Caco-2 (cell line): ENCODE measurements around the gene GUCY1A1. TPM values are rescaled to one million over a fixed set of nuclear protein-coding genes. Genes with fewer than 3 reads are reported as not detected.

ENCODE experiments used
- BruUV-seq: library from RNA; stranded (reverse); fragments of 400-500 nt; replicated peaks from 2 replicates; lab custom pipeline; 2021; lab: Mats Ljungman, UMichigan
- CTCF ChIA-PET: fragments of 300-600 bp; sonication (Branson Sonifier 250); formaldehyde crosslinking; loops from one replicate; lab custom pipeline; 2022; ENCODE audit warnings: antibody characterized with exemption; lab: Charles Lee
- POLR2A ChIA-PET: fragments of 300-600 bp; sonication (Branson Sonifier 250); formaldehyde crosslinking; loops from one replicate; lab custom pipeline; 2022; ENCODE audit warnings: antibody characterized with exemption; lab: Charles Lee
- DNase-seq, 2 experiments: peaks; one replicate each; pipeline versions ENCODE4 v3.0.0 to v3.0.0-alpha.2; 2020 to 2022
- H3K27me3 ChIP-seq: replicated peaks from 2 replicates; pipeline ENCODE4 v1.6.0; 2011; ENCODE audit warnings: low read length; ENCODE audit not compliant: control insufficient read depth, insufficient read depth
- H3K36me3 ChIP-seq: 2 replicates; pipeline ENCODE4 v1.5.1; 2011; ENCODE audit warnings: low read length; ENCODE audit not compliant: control insufficient read depth, insufficient read depth
- H3K4me1 ChIP-seq: fragments of 250-450 bp; sonication (Bioruptor Pico); 2 replicates; pipeline ENCODE4 v1.5.1; 2020; ENCODE audit warnings: mild to moderate bottlenecking
- H3K4me3 ChIP-seq: 2 replicates; pipeline ENCODE4 v1.5.1; 2011; ENCODE audit warnings: low read depth, mild to moderate bottlenecking, control low read depth, low read length
- H3K9me3 ChIP-seq: fragments of 250-450 bp; sonication (Bioruptor Pico); 2 replicates; pipeline ENCODE4 v1.5.1; 2020; ENCODE audit warnings: mild to moderate bottlenecking, moderate library complexity
- H3K27ac Mint-ChIP-seq: one replicate; pipeline ENCODE4 v1.8.0; 2022; ENCODE audit warnings: mixed read lengths; ENCODE audit not compliant: unreplicated experiment
- H3K27me3 Mint-ChIP-seq: one replicate; pipeline ENCODE4 v1.8.0; 2022; ENCODE audit warnings: mixed read lengths; ENCODE audit not compliant: insufficient read depth, unreplicated experiment
- H3K36me3 Mint-ChIP-seq: one replicate; pipeline ENCODE4 v1.8.0; 2022; ENCODE audit warnings: mild to moderate bottlenecking, mixed read lengths; ENCODE audit not compliant: insufficient read depth, unreplicated experiment
- H3K4me1 Mint-ChIP-seq: one replicate; pipeline ENCODE4 v1.8.0; 2022; ENCODE audit warnings: low read depth, mixed read lengths; ENCODE audit not compliant: unreplicated experiment
- H3K4me3 Mint-ChIP-seq: one replicate; pipeline ENCODE4 v1.8.0; 2022; ENCODE audit warnings: mild to moderate bottlenecking, moderate library complexity, mixed read lengths; ENCODE audit not compliant: unreplicated experiment
- H3K9me3 Mint-ChIP-seq: one replicate; pipeline ENCODE4 v1.8.0; 2022; ENCODE audit warnings: mixed read lengths; ENCODE audit not compliant: unreplicated experiment
- intact Hi-C: fragments of 100-400 bp; cut with micrococcal nuclease; formaldehyde crosslinking; loops from one replicate; pipeline ENCODE4 v1.10.0; 2022; ENCODE audit not compliant: unreplicated experiment
- total RNA-seq: library from RNA; stranded (reverse); gene quantifications from 2 replicates; pipeline ENCODE4 v1.2.3, GENCODE V29; 2022
- TF ChIP-seq, protein P1 (sequence below), 2 experiments: fragments of 200-600 bp in 1 of 2; IDR thresholded peaks; 1 replicate in 1 of 2; 2 replicates in 1 of 2; pipeline versions ENCODE4 v1.5.1 to v1.8.0; 2011 to 2022; ENCODE audit warnings: antibody characterized with exemption in 1 of 2, control low read depth in 1 of 2, inconsistent platforms in 1 of 2, low read depth in 1 of 2, low read length in 1 of 2, mild to moderate bottlenecking in 1 of 2, moderate library complexity in 1 of 2; ENCODE audit not compliant: insufficient read depth in 1 of 2, severe bottlenecking in 1 of 2, unreplicated experiment in 1 of 2

GUCY1A1 gene
- total RNA-seq, 1 experiment from 2014 or later, result not detected

GRCh38 chr4:155660436-155660835 is 6.2 kb upstream of the GUCY1A1 start:
- Histone ChIP-seq H3K36me3 (no peaks in the 10 kb centered on the region), H3K9me3 (no peaks in the 10 kb centered on the region), H3K4me3 (no peak overlapping the region), H3K4me1 (no peaks in the 10 kb centered on the region), H3K27me3 (no peaks in the 10 kb centered on the region)
- H3K27me3 Mint-ChIP-seq, result no peaks in the 10 kb centered on the region
- intact Hi-C loops, result no loop called here
- no TSS peak for BruUV-seq
- DNase-seq, result no peak
- no peak overlapping the region for H3K27ac Mint-ChIP-seq
- TF ChIP-seq, protein P1, sequence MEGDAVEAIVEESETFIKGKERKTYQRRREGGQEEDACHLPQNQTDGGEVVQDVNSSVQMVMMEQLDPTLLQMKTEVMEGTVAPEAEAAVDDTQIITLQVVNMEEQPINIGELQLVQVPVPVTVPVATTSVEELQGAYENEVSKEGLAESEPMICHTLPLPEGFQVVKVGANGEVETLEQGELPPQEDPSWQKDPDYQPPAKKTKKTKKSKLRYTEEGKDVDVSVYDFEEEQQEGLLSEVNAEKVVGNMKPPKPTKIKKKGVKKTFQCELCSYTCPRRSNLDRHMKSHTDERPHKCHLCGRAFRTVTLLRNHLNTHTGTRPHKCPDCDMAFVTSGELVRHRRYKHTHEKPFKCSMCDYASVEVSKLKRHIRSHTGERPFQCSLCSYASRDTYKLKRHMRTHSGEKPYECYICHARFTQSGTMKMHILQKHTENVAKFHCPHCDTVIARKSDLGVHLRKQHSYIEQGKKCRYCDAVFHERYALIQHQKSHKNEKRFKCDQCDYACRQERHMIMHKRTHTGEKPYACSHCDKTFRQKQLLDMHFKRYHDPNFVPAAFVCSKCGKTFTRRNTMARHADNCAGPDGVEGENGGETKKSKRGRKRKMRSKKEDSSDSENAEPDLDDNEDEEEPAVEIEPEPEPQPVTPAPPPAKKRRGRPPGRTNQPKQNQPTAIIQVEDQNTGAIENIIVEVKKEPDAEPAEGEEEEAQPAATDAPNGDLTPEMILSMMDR (IDR thresholded peaks at IDR 0.05; ENCODE audit: insufficient read depth in 1 of 2, low read depth in 1 of 2, low read length in 1 of 2, severe bottlenecking in 1 of 2, unreplicated experiment in 1 of 2), result no peak
- POLR2A ChIA-PET, result no interaction called here
- H3K4me3 Mint-ChIP-seq, result no peak overlapping the region
- no peaks in the 10 kb centered on the region for H3K9me3 Mint-ChIP-seq
- no peaks in the 10 kb centered on the region for H3K36me3 Mint-ChIP-seq
- CTCF ChIA-PET, result no interaction called here
- H3K4me1 Mint-ChIP-seq, result no peaks in the 10 kb centered on the region

- Mint-ChIP-seq H3K4me1 (no peaks in the 10 kb centered on the region), H3K27me3 (no peaks in the 10 kb centered on the region), H3K4me3 (no peak overlapping the region), H3K27ac (no peak overlapping the region), H3K9me3 (no peaks in the 10 kb centered on the region), H3K36me3 (no peaks in the 10 kb centered on the region)
- Histone ChIP-seq H3K4me1 (no peaks in the 10 kb centered on the region), H3K9me3 (no peaks in the 10 kb centered on the region), H3K36me3 (no peaks in the 10 kb centered on the region), H3K27me3 (no peaks in the 10 kb centered on the region), H3K4me3 (no peak overlapping the region)
- TF ChIP-seq, protein P1 (IDR thresholded peaks at IDR 0.05; ENCODE audit: insufficient read depth in 1 of 2, low read depth in 1 of 2, low read length in 1 of 2, severe bottlenecking in 1 of 2, unreplicated experiment in 1 of 2), result no peak
- no TSS peak for BruUV-seq
- ChIA-PET POLR2A (no interaction called here), CTCF (no interaction called here)
- no peak for DNase-seq
- intact Hi-C loops, result no loop called here
Observed at GRCh38 chr4:155665054-155665453, 1.6 kb upstream of the GUCY1A1 start.

DNA sequence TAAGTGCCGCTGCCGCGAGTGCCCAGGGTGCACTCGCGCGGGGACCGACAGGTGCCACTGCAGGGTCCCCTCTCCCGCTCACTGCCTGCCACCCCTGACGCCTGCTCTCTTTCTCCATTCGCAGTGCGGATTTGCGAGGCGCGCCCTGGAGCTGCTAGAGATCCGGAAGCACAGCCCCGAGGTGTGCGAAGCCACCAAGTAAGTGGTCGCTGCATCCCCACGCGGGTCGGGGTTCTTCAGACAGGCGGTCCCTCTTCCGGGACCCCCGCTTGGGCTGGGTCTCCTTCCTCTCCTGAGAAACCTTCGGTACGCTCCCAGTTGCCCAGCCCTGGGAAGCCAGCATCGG is 547 bp downstream of the GUCY1A1 start:
- H3K4me3 ChIP-seq, result no peak overlapping the region

More for the DNA sequence above, 547 bp downstream of the GUCY1A1 start:
- Histone ChIP-seq H3K36me3 (no peaks in the 10 kb centered on the region), H3K4me1 (peaks cover 13% of the 10 kb centered on the region), H3K9me3 (no peaks in the 10 kb centered on the region), H3K27me3 (no peaks in the 10 kb centered on the region)
- CTCF ChIA-PET, result no interaction called here
- DNase-seq, result no peak
- no peak overlapping the region for H3K27ac Mint-ChIP-seq
- POLR2A ChIA-PET, result no interaction called here
- H3K9me3 Mint-ChIP-seq, result peaks cover 8% of the 10 kb centered on the region
- H3K4me1 Mint-ChIP-seq, result peaks cover 14% of the 10 kb centered on the region
- no peak overlapping the region for H3K4me3 Mint-ChIP-seq
- no peaks in the 10 kb centered on the region for H3K36me3 Mint-ChIP-seq
- intact Hi-C loops, result no loop called here
- no TSS peak for BruUV-seq
- no peaks in the 10 kb centered on the region for H3K27me3 Mint-ChIP-seq
- TF ChIP-seq, protein P1 (IDR thresholded peaks at IDR 0.05; ENCODE audit: insufficient read depth in 1 of 2, low read depth in 1 of 2, low read length in 1 of 2, severe bottlenecking in 1 of 2, unreplicated experiment in 1 of 2), result no peak
